Hematopoietic multipotent progenitor cell treated with erythropoietin and hydrocortisone succinate and interleukin-3 and kit ligand, for 8 days (in vitro differentiated cells): ENCODE results near the gene ITPKB.
A peak's percentile ranks its signal among the peaks of the same experiment; 100 is the strongest.
"Not testable (repeated sequence)": the region's sequence is repeated elsewhere in the genome, so short reads cannot be mapped to it uniquely, and the experiment has no call there.

ENCODE experiments used
- DNase-seq: peaks from one replicate; pipeline ENCODE4 v3.0.0-alpha.2; 2015

ITPKB gene

GRCh38 chr1:226634166-226634588 is 104.9 kb downstream of the ITPKB start:
- peak; percentile 71 for DNase-seq

DNA sequence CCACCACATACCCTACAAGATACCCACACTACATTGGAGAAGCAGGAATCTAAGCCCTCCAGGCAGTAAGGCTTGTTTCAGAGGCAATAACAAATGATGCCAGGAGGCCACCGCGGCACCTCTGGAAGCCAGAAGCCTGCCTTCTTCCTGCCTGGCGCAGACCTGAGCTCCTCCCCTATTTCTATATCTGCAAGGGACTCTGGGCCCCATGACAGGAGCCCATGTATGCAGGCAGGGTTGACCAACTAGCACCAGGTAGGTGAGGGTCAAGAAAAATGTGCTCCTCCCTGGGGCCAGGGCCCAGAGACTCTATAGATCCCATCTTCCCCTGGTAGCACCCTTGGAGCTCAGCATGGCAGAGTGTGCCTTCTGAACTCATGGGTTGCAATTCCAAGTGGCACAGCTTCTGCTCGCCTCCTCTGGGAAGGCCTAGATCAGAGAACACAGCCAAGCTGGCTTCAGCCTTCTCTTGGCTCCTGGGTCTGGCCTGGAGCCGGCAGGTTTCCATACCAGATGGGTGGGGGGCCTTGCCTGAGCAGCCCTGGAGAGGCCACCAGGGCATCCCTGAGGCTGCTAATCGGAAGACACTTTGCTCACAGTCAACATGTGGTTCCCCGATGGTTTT is 105.4 kb downstream of the ITPKB start:
- DNase-seq: no peak

DNA sequence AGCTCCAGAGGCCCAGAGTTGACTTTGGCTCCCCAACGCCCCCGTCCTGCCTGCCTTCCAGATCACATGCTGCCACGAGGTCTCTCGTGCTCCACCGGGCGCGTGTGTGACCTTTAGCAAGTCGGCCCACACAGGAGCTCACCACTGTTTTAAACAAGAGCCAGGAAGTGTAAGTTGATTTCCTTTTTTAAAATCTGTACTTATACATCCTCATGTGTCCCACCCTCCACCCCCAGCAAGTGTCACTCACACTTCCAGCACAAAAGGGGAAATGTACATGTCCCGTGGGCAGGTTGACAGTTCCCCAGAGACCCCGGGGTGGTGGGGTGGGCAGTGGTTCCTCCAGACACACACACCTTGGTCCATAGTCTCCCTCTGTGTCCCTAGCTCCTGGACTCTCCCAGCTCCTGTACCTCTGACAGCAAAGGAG is 106.1 kb downstream of the ITPKB start:
- DNase-seq: no peak

DNA sequence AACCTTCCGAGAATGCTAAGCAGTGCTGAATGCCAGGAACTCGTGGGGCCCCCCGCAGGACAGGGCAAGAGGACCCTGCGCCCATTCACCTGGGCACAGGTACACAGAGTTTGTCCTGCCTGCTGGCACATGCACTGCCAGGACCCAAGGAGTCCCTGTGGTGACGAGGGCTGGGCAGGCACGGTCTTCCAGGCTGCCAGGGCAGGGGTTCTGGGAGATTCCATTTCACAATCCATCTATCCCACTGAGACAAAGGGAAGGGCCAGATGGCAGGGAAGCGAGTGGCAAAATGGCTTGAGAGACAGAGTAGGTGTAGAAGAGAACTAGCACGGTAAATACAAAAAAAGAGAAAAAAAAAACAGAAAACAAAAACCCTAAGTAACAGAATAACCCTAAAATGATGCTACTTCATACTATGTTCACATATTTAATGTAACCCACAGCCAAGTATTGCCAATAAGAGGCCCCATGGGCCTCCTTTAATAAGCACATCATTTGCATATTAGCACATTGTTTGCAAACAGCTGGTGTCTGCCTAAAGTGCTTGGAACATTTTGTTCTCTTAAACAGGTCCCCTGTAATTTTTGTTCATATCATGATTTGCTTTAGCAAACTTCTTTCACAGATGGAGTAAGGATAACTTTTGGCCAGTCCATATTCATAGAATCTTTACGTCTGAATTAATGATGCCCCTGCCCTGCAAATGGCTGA is 106.8 kb downstream of the ITPKB start:
- DNase-seq: no peak

DNA sequence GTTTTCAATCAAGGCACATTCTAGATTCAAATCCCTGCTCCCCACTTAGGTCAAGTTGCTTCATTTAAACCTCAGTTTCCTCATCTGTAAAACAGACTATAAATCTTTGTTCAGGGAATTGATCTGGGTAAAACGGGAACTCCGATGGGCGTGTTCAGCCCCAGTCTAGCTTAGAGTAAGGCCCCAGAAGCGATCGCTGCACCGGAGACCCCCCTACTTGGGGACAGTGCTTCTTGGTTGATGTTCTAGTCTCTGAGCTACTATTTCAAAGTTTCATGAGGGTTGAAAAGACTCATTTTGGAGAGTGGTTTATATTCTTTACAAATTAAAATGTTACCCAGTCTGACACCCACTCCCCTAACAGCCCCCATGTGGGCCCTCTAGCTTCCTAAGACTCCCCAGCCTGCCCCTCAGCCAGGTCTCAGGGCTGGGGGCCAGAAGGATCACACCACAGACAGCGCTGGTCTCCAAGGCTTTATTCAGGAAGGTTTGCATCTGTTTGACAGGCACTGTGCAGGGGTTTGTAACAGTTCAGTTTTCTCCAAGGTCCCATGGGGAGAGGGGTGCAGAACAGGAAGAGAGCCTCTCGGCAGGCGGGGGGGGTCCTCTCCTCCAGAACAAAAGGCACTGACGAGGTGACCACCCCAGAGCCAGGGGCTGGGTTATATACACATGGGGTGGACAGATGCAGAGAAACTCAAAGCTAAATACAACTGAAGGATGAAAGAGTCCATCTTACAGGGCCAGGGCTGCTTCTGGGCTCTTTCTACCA is 107.7 kb downstream of the ITPKB start:
- DNase-seq: no peak

GRCh38 chr1:226630592-226630991 is 108.5 kb downstream of the ITPKB start:
- DNase-seq: no peak

GRCh38 chr1:226629896-226630550 is 109.1 kb downstream of the ITPKB start:
- no peak for DNase-seq

DNA sequence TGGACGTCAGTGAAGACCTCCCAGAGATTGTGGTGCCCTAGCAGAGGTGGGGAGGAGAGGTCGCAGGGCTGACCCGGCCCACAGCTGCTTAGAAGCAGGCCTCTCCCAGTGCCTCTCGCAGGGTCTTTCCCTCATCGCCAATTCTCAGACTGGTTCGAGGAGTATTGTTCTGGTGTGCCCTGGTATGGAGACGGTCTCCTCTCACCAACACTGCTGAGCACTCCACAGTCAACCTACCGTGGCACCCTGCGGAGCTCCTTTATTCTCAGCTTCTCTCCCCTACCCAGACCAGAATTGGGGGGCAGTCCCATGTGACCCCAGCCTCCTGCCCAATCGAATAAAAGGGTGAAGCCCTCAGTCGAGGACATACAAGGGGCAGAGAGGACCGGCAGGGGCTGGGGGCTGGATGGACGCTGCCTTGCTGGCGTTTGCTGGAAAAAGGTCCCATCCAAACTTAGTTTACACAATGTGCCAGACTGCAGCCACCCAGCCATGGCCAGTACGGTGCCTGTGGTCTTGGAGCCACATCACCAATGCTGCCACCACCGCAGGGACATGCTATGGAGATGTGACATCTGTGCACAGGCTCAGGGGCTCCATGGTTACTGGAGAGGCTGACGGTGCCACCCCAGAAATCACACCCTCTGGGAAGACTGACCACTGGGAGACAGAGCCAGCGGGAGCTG is 109.7 kb downstream of the ITPKB start:
- DNase-seq: no peak

- no peak for DNase-seq
Observed at GRCh38 chr1:226628612-226629155, 110.4 kb downstream of the ITPKB start.

DNA sequence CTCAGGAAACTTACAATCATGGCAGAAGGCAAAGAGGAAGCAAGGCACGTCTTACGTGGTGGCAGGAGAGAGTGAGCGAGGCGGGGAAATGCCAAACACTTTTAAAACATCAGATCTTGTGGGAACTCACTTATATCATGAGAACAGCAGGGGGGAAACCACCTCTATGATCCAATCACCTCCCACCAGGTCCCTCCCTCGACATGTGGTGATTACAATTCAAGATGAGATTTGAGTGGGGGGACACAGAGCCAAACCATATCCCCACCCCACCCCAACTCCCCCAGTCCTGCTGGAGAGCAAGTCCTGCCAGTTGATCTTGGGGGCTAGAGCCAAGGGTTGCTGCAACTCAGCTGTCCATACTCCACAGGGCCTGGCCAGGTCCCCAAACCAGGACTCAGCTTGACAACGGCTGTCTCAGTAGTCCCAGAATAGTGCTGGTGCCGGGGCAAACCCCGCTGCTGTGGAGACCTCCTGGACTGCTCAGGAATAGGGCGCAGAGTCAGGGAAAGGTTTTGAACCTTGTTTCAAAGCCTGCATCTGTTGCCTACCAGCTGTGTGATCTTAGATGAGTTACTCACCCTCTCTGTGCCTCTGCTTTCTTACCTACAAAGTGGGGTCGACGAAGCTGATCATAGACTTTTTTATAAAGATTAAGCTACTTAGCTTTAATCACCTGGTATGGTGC is 111.0 kb downstream of the ITPKB start:
- DNase-seq: no peak

DNA sequence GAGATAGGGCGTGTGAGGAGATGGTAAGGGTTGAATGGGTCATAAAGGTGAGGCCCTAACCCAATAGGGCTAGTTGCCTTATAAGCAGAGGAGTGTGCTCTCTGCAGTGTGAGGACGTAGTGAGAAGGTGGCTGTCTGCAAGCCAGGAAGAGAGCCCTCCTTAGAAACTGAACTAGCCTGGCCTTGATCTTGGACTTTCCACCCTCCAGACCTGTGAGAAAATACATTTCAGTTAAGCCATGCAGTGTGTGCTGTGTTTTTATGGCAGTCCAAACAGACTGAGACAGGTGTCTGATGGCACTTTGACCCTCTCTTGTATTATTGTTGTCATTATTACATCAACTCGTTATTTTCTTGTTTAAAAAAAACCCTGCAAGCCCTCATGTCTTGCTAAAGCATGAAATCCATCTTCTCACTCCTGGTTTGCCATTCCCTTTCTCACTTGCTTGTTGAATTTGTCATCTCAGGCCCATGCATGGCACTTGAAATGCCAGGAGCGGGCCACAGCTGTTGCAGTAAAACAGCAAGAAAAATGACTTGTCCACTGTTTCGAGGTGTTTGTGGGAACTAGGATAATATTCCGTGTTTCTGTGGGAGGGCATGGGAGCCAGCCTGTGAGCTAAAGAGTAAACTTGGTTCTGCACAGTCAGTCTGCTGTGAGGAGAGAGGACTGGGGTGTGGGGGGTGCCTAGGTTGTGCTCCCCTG is 111.9 kb downstream of the ITPKB start:
- no peak for DNase-seq

DNA sequence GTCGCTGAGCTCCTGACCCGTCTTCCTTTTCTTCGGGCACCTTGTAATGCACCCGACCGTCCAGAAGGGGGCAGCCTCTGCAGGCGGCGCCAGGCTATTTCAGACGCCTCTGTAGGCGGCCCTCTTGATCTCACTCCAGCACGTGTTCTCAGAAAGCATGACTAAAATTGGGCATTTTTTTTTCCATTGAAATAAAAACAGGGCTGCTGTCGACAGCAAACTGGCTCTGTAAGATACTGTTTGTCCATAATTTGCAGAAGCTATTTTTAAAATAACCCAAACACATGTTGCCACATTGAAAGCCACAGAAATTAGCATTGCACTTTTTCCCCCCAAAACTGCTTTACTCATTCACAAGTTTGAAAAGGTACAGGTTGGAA is 112.5 kb downstream of the ITPKB start:
- peak; percentile 77 for DNase-seq

DNA sequence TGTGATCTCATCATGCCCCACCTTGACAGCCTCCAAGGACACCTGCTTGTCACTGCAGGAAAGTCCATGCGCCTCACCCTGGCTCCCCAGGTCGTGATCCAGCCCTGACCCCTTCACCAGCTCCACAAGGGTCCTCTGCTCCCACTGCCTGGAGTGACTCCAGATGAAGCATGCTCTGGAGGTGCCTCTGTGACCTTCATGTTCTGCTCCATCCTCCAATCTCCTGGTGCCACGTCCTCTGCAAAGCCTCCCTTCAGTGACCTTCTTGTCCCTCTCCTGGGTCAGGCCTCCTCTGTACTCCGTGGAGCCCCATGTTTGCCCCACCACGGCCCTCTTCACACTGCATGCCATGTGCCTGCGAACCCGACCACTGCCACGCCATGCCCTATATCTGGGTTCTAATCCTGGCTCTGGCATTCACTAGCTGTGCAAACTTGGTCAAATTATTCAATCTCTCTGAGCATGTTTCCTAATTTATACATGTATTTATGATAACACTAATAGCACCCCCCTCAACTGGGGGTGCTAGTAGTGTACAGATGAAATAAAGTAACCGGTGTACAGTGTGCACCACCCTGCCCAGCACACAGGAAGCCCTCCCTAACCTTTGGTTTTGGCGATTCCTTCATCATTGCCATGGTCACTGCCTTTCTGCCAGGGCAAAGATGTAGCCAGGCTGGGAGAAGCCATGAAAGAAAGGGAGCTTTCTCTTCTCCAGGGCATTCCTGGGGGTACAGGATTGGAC is 113.1 kb downstream of the ITPKB start:
- no peak for DNase-seq

- DNase-seq: no peak
Observed at GRCh38 chr1:226625326-226625725, 113.8 kb downstream of the ITPKB start.

GRCh38 chr1:226624526-226624925 is 114.6 kb downstream of the ITPKB start:
- no peak for DNase-seq

GRCh38 chr1:226622012-226622411 is 117.1 kb downstream of the ITPKB start:
- DNase-seq: no peak

GRCh38 chr1:226619031-226619430 is 120.1 kb downstream of the ITPKB start:
- no peak for DNase-seq

GRCh38 chr1:226618380-226618779 is 120.7 kb downstream of the ITPKB start:
- DNase-seq: no peak

GRCh38 chr1:226617719-226618118 is 121.4 kb downstream of the ITPKB start:
- not testable (repeated sequence) for DNase-seq

DNA sequence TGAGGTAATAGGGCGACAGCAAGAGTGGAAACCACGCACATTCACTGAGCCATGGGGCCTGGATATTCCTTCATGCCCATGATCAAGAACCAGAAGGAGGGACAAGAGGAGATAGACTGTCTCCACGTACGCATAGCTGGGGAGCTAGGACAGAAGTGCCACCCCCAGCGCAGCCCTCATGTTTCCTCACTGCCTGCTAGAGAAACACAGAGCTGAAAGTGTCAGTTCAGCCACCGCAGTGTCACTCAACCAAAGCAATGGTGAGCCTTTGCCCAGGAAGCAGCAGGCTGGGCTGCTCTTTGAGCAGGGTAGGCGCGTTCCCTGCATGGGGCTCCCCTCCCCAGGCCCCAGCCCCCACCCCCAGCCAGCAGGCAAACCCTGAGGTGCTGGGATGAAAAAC is 122.0 kb downstream of the ITPKB start:
- no peak for DNase-seq

DNA sequence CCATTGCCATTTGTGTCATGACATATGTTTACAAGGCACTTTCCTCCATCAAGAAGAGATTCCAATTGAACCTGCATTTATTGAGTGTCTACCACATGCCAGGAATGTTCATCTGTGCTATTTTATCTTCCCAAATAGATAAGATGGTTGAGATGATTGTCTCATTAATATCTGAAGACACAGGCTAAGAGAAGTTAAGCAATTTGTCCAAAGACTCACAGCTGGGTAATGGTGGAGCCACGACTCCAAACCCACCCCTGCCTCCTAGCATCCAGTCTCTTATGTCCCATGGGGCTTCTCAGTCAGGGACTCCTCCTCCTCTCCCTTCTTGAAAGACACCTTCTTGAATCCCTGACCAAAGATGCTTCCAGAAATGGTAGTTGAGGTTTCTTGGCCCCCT is 122.4 kb downstream of the ITPKB start:
- no peak for DNase-seq
